ENCODE results near the gene SLFNL1. TPM values are rescaled to one million over a fixed set of nuclear protein-coding genes. Genes with fewer than 3 reads are reported as not detected.

SLFNL1 gene
- total RNA-seq, 1 experiment from 2014 or later: 0.11 TPM

- Histone ChIP-seq H3K27me3 (ENCODE audit: insufficient read depth, low read length) (no peaks in the 10 kb centered on the region), H2BK5ac (ENCODE audit: insufficient read length, low read length) (no peak overlapping the region), H3K4me1 (ENCODE audit: insufficient read depth, low read length) (no peaks in the 10 kb centered on the region), H3K23me2 (ENCODE audit: insufficient read length, low read depth, low read length, poor library complexity, severe bottlenecking) (no peaks in the 10 kb centered on the region), H2AFZ (ENCODE audit: low read length) (no peak overlapping the region), H2BK20ac (ENCODE audit: low read depth, low read length, poor library complexity, severe bottlenecking) (no peak overlapping the region), H3K79me1 (ENCODE audit: insufficient read depth, low read depth, low read length, poor library complexity, severe bottlenecking) (no peaks in the 10 kb centered on the region), H3K56ac (ENCODE audit: insufficient read length, low read depth, low read length) (no peak overlapping the region), H3K9me3 (ENCODE audit: control insufficient read depth, low read depth, low read length) (no peaks in the 10 kb centered on the region), H3K14ac (ENCODE audit: insufficient read depth, low read length) (no peak overlapping the region), H3K79me2 (ENCODE audit: insufficient read depth, low read length) (peaks cover 2% of the 10 kb centered on the region; the same call in 1 of the 2 replicates), H2BK15ac (ENCODE audit: low read depth, low read length) (no peak overlapping the region), H3K23ac (ENCODE audit: insufficient read length, low read depth, low read length) (no peak overlapping the region), H3K4ac (ENCODE audit: low read depth, low read length) (no peak overlapping the region), H3K4me2 (ENCODE audit: insufficient read depth, insufficient read length, low read length) (no peak overlapping the region), H2BK12ac (ENCODE audit: insufficient read length, low read depth, low read length) (no peak overlapping the region), H4K20me1 (ENCODE audit: control insufficient read depth, insufficient read depth, insufficient read length) (no peaks in the 10 kb centered on the region), H4K91ac (ENCODE audit: insufficient read length, low read depth, low read length) (no peak overlapping the region), H3T11ph (ENCODE audit: low read length) (no peak overlapping the region), H3K27ac (ENCODE audit: insufficient read length, low read depth, low read length) (no peak overlapping the region), H4K5ac (ENCODE audit: insufficient read length, low read depth, low read length) (no peak overlapping the region), H2BK120ac (ENCODE audit: low read depth, low read length, poor library complexity, severe bottlenecking) (no peak overlapping the region), H2AK5ac (ENCODE audit: insufficient read length, low read length) (no peak overlapping the region), H4K8ac (replicated peaks; ENCODE audit: insufficient read length, low read depth, low read length) (no peak overlapping the region), H3K18ac (ENCODE audit: insufficient read length, low read depth, low read length) (no peak overlapping the region), H3K9ac (ENCODE audit: extremely low read depth, insufficient read length, low read length) (no peak overlapping the region)
- no CpG with 5 or more reads among the region's 9 CpGs for WGBS (ENCODE audit: extremely low coverage, insufficient read length, low lambda C conversion rate)
- DNase-seq: no peak
- H3K4me3 Mint-ChIP-seq: no peak overlapping the region
- H3K27ac Mint-ChIP-seq: no peak overlapping the region
- no peaks in the 10 kb centered on the region; a peak in 1 of 7 replicates for H3K36me3 Mint-ChIP-seq (ENCODE audit: insufficient read depth in 1 of 3, low read depth in 3 of 3)
- H3K27me3 Mint-ChIP-seq (ENCODE audit: low read depth): no peaks in the 10 kb centered on the region
- TF ChIP-seq, protein P1, sequence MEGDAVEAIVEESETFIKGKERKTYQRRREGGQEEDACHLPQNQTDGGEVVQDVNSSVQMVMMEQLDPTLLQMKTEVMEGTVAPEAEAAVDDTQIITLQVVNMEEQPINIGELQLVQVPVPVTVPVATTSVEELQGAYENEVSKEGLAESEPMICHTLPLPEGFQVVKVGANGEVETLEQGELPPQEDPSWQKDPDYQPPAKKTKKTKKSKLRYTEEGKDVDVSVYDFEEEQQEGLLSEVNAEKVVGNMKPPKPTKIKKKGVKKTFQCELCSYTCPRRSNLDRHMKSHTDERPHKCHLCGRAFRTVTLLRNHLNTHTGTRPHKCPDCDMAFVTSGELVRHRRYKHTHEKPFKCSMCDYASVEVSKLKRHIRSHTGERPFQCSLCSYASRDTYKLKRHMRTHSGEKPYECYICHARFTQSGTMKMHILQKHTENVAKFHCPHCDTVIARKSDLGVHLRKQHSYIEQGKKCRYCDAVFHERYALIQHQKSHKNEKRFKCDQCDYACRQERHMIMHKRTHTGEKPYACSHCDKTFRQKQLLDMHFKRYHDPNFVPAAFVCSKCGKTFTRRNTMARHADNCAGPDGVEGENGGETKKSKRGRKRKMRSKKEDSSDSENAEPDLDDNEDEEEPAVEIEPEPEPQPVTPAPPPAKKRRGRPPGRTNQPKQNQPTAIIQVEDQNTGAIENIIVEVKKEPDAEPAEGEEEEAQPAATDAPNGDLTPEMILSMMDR (conservative IDR thresholded peaks at IDR 0.05): no peak
- peaks cover 3 to 5% of the 10 kb centered on the region in 2 experiments; a peak in 3 of 4 replicates for H3K4me1 Mint-ChIP-seq
- H3K9me3 Mint-ChIP-seq: no peaks in the 10 kb centered on the region
These were observed 46.6 kb downstream of the SLFNL1 start for GRCh38 chr1:40974945-40975344.

All from H9 (cell line).